ENCODE measurements around the gene SIGLEC1.

The SIGLEC1 gene

GRCh38 chr20:3728876-3729275 is 16.5 kb upstream of the SIGLEC1 start:
- DNase-seq (ENCODE audit: low read depth): no peak

- no peak for DNase-seq (ENCODE audit: low read depth)
Observed at GRCh38 chr20:3728354-3728753, 16.0 kb upstream of the SIGLEC1 start.

DNA sequence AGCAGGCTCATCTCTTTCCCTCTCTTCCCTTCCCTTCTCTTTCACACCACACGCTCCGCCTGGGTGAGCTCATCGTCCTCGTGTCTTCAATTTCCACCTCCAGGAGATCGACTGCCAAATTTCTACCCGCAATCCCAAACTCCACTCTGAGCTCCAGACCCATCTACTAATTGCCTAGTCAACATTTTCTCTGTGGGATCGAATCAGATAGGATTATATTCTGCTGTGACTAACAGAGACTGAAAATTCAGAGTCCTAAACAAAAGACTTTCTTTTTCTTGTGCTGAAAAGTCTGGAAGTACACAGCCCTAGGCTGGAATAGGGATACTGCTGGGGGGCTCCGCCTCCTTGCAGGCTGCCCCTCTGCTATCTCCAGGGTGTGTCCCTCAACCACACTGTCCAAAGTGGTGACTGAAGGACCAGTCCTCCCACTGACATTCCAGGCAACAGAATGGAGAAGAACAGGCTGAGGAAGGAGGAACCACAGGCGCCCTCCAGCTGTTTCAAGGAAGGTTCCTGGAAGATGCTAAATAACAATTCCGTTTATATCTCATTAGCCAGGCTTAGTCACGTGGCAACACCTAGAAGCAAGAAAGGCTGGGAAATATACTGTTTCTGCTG is 15.1 kb upstream of the SIGLEC1 start:
- no peak for DNase-seq (ENCODE audit: low read depth)

DNA sequence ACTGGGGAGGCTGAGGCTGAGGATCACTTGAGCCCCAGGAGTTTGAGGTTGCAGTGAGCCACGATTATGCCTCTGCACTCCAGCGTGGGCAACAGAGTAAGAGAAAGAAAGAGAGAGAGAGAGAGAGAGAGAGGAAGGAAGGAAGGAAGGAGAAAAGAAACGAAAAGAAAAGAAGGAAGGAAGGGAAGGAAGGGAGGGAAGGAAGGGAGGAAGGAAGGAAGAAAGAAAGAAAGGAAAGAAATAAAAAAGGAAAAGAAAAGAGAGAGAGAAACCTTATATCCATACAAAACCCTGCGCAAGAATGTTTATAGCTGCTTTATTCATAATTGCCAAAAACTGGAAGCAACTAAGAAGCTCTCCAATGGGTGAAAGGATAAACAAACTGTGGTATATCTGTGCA is 12.0 kb upstream of the SIGLEC1 start:
- DNase-seq (ENCODE audit: low read depth): no peak

- no peak for DNase-seq (ENCODE audit: low read depth)
Observed at GRCh38 chr20:3723284-3723683, 10.9 kb upstream of the SIGLEC1 start.

DNA sequence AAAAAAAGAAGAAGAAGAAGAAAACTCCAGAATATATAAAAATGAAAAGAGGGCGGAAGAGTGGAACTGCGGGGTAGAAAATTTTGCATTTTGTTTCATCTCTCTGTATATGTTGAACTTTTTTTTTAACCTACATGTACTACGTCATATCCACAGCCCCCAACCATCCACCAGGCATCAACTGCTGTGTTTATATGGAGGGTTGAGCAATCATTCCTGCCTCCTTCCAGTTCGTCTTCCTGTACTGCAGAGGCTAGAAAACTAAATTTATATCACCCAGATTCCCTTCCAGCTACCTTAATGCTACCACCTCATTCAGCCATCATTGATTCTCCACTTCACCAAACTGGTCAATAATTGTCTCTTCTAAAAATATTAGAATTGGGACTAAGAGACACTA is 9.5 kb upstream of the SIGLEC1 start:
- DNase-seq (ENCODE audit: low read depth): no peak

- no peak for DNase-seq (ENCODE audit: low read depth)
Observed at GRCh38 chr20:3720626-3721025, 8.2 kb upstream of the SIGLEC1 start.

DNA sequence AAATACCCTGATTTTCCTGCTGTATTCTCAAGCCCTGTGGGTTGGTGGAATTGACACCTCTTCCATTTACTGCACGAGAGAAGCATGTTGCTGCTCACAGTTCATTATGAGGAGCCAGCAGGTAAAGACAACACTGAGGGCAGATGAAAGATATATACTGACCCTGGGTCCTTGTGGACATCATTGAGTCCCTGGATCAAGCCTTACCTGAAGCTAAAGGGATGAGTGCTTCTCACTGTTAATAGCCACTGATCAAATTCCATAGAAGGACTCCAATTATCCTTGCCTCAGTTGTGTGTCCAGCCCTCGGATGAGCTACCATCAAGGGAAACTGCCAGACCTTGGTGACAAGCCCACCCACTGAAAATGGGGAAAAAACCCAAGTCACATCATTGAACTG is 7.7 kb upstream of the SIGLEC1 start:
- no peak for DNase-seq (ENCODE audit: low read depth)

DNA sequence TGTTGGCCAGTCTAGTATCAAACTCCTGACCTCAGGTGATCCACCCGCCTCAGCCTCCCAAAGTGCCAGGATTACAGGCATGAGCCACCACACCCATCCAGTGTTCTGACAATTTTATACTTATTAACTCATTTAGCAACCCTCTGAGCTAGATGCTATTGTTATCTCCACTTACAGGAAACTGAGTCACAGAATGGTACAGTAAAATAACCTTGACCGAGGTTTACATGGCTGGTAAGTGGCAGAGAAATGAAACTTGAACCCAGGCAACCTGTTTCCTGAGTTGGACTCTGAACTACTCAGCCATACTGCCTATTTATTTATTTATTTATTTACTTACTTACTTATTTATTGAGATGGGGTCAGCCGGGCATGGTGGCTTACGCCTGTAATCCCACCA is 6.6 kb upstream of the SIGLEC1 start:
- DNase-seq (ENCODE audit: low read depth): no peak

DNA sequence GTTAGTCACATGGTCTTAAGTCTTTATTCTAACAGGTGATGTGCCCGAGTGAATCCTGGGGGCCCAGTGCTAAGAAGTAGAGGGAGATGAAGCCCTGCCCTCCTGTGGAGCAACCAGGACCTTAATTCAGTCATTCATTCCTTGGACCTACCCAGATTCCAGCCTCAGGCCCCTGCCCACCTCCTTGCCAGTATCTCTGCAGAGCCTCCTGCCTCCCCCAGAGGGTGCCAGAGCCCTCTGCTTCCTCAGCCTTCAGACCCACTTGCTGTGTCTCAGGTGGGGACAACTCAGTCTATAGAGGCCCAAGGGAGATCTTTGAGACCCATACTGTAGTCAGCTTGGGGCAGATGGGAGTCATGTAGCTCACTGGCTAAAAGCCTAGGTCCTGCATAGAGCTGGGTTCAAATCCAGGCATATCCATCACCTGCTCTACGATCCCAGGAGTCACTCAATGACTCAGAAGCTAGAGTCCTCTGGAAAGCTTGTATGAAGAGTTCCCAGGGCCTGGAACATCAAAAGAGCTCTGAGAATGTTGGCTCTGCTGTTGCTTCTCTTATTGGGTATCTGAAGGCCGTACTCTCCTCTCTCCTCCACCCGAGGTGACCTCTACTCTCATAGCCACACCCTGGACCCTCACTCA is 3.9 kb upstream of the SIGLEC1 start:
- peak; percentile 49 for DNase-seq (ENCODE audit: low read depth)

GRCh38 chr20:3714092-3714491 is 1.7 kb upstream of the SIGLEC1 start:
- DNase-seq (ENCODE audit: low read depth): no peak

- DNase-seq (ENCODE audit: low read depth): no peak
Observed at GRCh38 chr20:3711484-3711941, 887 bp downstream of the SIGLEC1 start.

GRCh38 chr20:3710703-3711483 is 1.5 kb downstream of the SIGLEC1 start:
- no peak for DNase-seq (ENCODE audit: low read depth)

GRCh38 chr20:3710011-3710466 is 2.4 kb downstream of the SIGLEC1 start:
- DNase-seq (ENCODE audit: low read depth): no peak

DNA sequence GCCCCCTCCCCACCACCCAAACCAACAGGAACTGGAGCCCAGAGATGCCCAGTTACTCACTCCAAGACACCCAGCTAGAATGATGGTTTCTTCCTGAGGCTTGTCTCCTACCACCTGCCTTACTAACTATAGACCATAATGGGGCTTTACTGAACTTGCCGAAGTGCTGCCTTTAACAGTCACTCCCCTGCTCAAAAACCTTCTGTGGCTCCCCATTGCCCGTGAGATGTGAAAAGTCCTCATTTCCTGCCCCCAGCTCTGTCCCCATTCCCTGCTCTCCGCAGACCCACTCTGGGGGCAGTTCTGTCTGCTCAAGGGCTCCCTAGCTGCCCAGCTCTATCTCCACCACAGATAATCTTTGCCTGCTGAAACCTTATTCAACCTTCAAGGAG is 4.9 kb downstream of the SIGLEC1 start:
- no peak for DNase-seq (ENCODE audit: low read depth)

DNA sequence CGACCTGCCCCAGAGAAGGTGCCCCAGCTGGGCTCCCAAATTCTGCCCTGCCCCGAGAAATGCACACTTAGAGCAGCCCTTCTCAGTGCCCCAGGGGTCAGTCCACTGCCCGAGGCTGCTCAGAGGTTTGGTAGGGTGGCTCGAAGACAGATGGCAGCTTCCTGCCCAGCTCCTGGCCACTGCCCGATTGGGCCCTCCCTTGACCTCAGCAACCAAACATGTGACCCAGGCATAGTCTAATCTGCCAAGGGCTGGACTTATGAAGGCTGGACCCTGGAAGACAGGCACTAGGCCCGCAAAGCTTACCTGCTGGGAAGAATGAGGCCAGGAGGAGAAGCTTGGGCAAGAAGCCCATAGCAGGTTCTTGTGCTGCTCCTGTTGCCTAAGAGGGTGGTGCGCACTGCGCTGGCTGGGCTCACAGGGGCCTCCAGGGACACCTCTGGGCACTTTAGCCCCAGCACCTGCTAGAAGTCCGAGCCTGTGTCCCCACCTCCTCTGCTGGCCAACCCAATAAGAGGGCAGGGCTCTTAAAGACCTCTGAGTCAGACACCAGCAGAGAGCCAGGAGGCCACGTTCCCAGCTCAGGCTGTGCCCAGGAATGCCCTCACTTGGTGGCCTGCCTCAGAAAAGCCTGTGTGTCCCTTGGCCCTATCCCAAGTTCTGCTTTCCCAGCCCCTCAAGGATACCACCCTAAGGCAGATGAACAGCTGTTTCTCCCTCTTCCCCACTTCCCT is 5.5 kb downstream of the SIGLEC1 start:
- no peak for DNase-seq (ENCODE audit: low read depth)

- DNase-seq (ENCODE audit: low read depth): no peak
Observed at GRCh38 chr20:3705970-3706739, 6.2 kb downstream of the SIGLEC1 start.

- no peak for DNase-seq (ENCODE audit: low read depth)
Observed at GRCh38 chr20:3705491-3705969, 6.9 kb downstream of the SIGLEC1 start.

DNA sequence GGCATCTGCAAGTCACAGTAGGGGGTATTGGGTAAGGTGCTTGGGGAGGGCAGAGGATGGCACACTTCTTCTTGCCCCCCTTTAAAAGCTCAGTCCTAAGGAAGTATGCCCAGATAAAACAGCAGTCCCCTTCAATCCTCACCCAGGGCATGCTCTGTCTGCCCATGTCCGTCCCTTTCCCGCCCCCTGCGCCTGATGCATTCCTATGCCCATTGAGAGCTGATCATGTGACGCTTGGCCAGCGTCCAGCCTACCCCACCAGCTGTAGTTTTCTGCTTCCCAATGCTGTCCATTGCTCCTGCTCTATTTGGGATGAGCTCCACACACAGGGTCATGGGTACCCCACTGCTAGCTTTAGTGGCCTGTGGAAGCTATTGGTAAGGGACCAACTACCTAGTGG is 8.3 kb downstream of the SIGLEC1 start:
- DNase-seq (ENCODE audit: low read depth): no peak

- no peak for DNase-seq (ENCODE audit: low read depth)
Observed at GRCh38 chr20:3702611-3703391, 9.6 kb downstream of the SIGLEC1 start.

Data from amniotic epithelial cell (primary cell).